HUES48 (cell line): ENCODE measurements around the gene ADGRF3.
"Not testable (repeated sequence)": the region's sequence is repeated elsewhere in the genome, so short reads cannot be mapped to it uniquely, and the experiment has no call there.

Source experiments
- H3K27ac ChIP-seq: one replicate; pipeline ENCODE4 v1.7.0; 2013; ENCODE audit warnings: low read depth, low read length, inconsistent platforms
- H3K27me3 ChIP-seq: 2 replicates; pipeline ENCODE4 v1.6.1; 2013; ENCODE audit warnings: mild to moderate bottlenecking, low read length; ENCODE audit not compliant: control insufficient read depth, insufficient read depth
- H3K36me3 ChIP-seq: 2 replicates; pipeline ENCODE4 v1.6.1; 2013; ENCODE audit warnings: low read length; ENCODE audit not compliant: control insufficient read depth, insufficient read depth
- H3K4me1 ChIP-seq: 2 replicates; pipeline ENCODE4 v1.6.1; 2013; ENCODE audit warnings: mild to moderate bottlenecking, low read length; ENCODE audit not compliant: control insufficient read depth, insufficient read depth
- H3K4me3 ChIP-seq: 2 replicates; pipeline ENCODE4 v1.5.1; 2013; ENCODE audit warnings: mild to moderate bottlenecking, low read depth, low read length
- H3K9ac ChIP-seq: 2 replicates; pipeline ENCODE4 v1.6.1; 2013; ENCODE audit warnings: mild to moderate bottlenecking, low read depth, low read length, moderate library complexity
- H3K9me3 ChIP-seq: 2 replicates; pipeline ENCODE4 v1.6.1; 2013; ENCODE audit warnings: low read length; ENCODE audit not compliant: control insufficient read depth, insufficient read depth

The ADGRF3 gene

GRCh38 chr2:26366957-26367356 lies 20.4 kb upstream of the ADGRF3 start:
- Histone ChIP-seq H3K36me3 (peaks cover 51% of the 10 kb centered on the region), H3K9me3 (no peaks in the 10 kb centered on the region), H3K4me3 (no peak overlapping the region), H3K9ac (no peak overlapping the region), H3K27ac (no peak overlapping the region), H3K4me1 (no peaks in the 10 kb centered on the region), H3K27me3 (no peaks in the 10 kb centered on the region)

GRCh38 chr2:26364669-26365068 lies 18.1 kb upstream of the ADGRF3 start:
- Histone ChIP-seq H3K9me3 (no peaks in the 10 kb centered on the region), H3K36me3 (peaks cover 47% of the 10 kb centered on the region), H3K9ac (no peak overlapping the region), H3K27me3 (no peaks in the 10 kb centered on the region), H3K4me1 (no peaks in the 10 kb centered on the region), H3K27ac (no peak overlapping the region), H3K4me3 (no peak overlapping the region)

GRCh38 chr2:26363958-26364357 lies 17.4 kb upstream of the ADGRF3 start:
- Histone ChIP-seq H3K9ac (no peak overlapping the region), H3K4me3 (no peak overlapping the region), H3K36me3 (peaks cover 40% of the 10 kb centered on the region), H3K9me3 (no peaks in the 10 kb centered on the region), H3K27me3 (no peaks in the 10 kb centered on the region), H3K4me1 (no peaks in the 10 kb centered on the region), H3K27ac (no peak overlapping the region)

GRCh38 chr2:26363323-26363722 lies 16.7 kb upstream of the ADGRF3 start:
- H3K27ac ChIP-seq, result no peak overlapping the region
- H3K9ac ChIP-seq, result no peak overlapping the region
- H3K4me1 ChIP-seq, result no peaks in the 10 kb centered on the region
- H3K4me3 ChIP-seq, result no peak overlapping the region
- H3K27me3 ChIP-seq, result no peaks in the 10 kb centered on the region
- no peaks in the 10 kb centered on the region for H3K9me3 ChIP-seq
- H3K36me3 ChIP-seq, result peaks cover 34% of the 10 kb centered on the region

GRCh38 chr2:26359886-26360473 lies 13.4 kb upstream of the ADGRF3 start:
- H3K9ac ChIP-seq, result no peak overlapping the region
- H3K27me3 ChIP-seq, result no peaks in the 10 kb centered on the region
- H3K9me3 ChIP-seq, result no peaks in the 10 kb centered on the region
- no peak overlapping the region for H3K4me3 ChIP-seq
- H3K36me3 ChIP-seq, result peaks cover 12% of the 10 kb centered on the region; the same call in 1 of the 2 replicates
- H3K4me1 ChIP-seq, result peaks cover 9% of the 10 kb centered on the region
- no peak overlapping the region for H3K27ac ChIP-seq

DNA sequence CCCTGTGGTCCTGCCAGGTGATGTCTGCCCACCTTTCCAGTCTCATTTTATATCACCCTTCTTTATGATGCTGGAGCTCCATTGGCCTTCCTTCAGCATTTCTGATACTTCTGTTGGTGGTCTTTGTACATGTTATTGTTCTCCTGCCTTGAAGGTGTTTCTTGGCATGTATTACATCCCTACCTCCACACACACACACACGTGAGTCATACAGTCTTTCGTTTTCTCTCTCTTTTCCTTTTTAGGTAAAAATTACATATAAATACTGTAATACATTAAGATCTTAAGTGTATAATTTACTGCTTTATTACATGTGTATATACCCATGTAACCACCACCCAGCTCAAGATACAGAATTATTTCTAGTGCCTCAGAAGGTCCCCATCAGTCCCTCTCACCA lies 10.2 kb upstream of the ADGRF3 start:
- no peaks in the 10 kb centered on the region for H3K9me3 ChIP-seq
- H3K4me3 ChIP-seq, result no peak overlapping the region
- peaks cover 15% of the 10 kb centered on the region; the same call in 1 of the 2 replicates for H3K36me3 ChIP-seq
- peaks cover 12% of the 10 kb centered on the region for H3K4me1 ChIP-seq
- no peaks in the 10 kb centered on the region for H3K27me3 ChIP-seq
- no peak overlapping the region for H3K27ac ChIP-seq
- no peak overlapping the region for H3K9ac ChIP-seq

- peaks cover 12% of the 10 kb centered on the region for H3K4me1 ChIP-seq
- H3K27me3 ChIP-seq, result no peaks in the 10 kb centered on the region
- no peaks in the 10 kb centered on the region for H3K9me3 ChIP-seq
- H3K9ac ChIP-seq, result no peak overlapping the region
- H3K36me3 ChIP-seq, result peaks cover 15% of the 10 kb centered on the region; the same call in 1 of the 2 replicates
- no peak overlapping the region for H3K4me3 ChIP-seq
- no peak overlapping the region for H3K27ac ChIP-seq
Observed at GRCh38 chr2:26356111-26356510, 9.5 kb upstream of the ADGRF3 start.

DNA sequence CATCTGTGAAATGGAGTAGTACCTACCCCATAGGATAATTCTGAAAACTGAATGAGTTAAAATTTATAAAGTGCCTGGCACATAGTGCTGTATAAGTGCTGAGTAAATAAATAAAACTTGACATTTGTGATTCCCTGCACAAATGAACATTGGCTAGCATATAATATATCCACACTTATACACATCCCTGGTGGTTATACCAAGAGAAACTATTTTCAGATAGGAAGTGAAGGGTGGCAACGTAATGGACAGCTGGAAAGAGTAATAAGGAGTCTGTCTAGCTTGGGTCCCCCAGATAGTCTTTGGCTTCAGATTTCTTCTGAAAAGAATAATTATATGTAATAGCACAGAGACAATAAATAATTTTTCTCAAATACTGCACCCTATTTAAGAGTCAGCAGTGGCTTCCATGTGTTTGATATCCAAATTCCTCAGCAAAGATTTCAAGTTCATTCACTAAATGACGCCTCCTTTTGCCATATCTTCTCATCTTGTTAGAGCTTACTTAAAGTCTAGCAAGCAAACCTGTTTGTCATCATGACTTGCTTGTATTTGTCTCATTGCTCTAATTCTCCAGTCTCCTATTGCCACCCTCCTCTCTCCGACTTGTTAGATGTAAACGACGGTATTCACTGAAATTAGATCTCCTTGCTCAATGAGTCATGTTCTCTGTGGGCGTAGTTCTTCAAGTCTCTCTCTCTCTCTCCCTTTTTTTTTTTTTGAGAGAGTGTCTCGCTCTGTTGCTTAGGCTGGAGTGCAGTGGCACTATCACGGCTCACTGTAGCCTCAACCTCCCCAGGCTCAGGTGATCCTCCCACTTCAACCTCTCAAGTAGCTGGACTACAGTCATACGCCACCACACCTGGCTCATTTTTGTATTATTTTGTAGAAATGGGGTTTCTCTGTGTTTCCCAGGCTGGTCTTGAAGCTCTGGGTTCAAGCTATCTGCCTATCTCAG lies 8.7 kb upstream of the ADGRF3 start:
- Histone ChIP-seq H3K27me3 (no peaks in the 10 kb centered on the region), H3K9me3 (no peaks in the 10 kb centered on the region), H3K4me3 (0 out of 2 replicates have a peak overlapping the region, but pooled peaks have one; percentile 29), H3K4me1 (peaks cover 12% of the 10 kb centered on the region), H3K27ac (peak overlapping the region; percentile 49), H3K36me3 (peaks cover 15% of the 10 kb centered on the region; the same call in 1 of the 2 replicates), H3K9ac (no peak overlapping the region)

DNA sequence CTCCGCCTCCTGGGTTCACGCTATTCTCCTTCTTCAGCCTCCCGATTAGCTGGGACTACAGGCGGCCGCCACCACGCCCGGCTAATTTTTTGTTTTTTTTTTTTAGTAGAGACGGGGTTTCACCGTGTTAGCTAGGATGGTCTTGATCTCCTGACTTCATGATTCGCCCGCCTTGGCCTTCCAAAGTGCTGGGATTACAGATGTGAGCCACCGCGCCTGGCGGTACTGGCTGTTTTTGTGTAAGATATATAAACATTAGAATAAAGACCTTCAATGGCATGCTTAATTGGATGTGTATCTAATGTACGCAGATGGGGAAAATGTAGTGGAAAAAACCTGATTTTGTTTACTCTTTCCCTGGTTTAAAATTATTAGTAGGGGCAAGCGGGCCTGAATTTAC lies 7.9 kb upstream of the ADGRF3 start:
- not testable (repeated sequence) for H3K9me3 ChIP-seq, H3K9ac ChIP-seq, H3K27me3 ChIP-seq, H3K27ac ChIP-seq, H3K4me3 ChIP-seq
- Histone ChIP-seq H3K36me3 (peaks cover 15% of the 10 kb centered on the region; the same call in 1 of the 2 replicates), H3K4me1 (peaks cover 12% of the 10 kb centered on the region)

GRCh38 chr2:26352892-26353291 lies 6.3 kb upstream of the ADGRF3 start:
- H3K9ac ChIP-seq, result no peak overlapping the region
- no peak overlapping the region for H3K4me3 ChIP-seq
- peaks cover 19% of the 10 kb centered on the region for H3K4me1 ChIP-seq
- peaks cover 15% of the 10 kb centered on the region for H3K36me3 ChIP-seq
- H3K27me3 ChIP-seq, result no peaks in the 10 kb centered on the region
- H3K9me3 ChIP-seq, result no peaks in the 10 kb centered on the region
- no peak overlapping the region for H3K27ac ChIP-seq
